DOHH2 (cell line): ENCODE measurements around the gene EDEM3.

Experiments
- EZH2phosphoT487 ChIP-seq: fragments of 200-600 bp; sonication (generic); IDR thresholded peaks from 2 replicates; pipeline ENCODE4 v1.6.1; 2017; ENCODE audit warnings: borderline replicate concordance, mild to moderate bottlenecking, antibody characterized with exemption, low read length, moderate library complexity, mixed read lengths
- TF ChIP-seq, protein P1 (sequence below): fragments of 200-600 bp; sonication (generic); IDR thresholded peaks from one replicate; pipeline ENCODE4 v1.5.1; 2014; ENCODE audit warnings: antibody characterized with exemption, mild to moderate bottlenecking, low read depth, low read length; ENCODE audit not compliant: poor library complexity, severe bottlenecking

DNA sequence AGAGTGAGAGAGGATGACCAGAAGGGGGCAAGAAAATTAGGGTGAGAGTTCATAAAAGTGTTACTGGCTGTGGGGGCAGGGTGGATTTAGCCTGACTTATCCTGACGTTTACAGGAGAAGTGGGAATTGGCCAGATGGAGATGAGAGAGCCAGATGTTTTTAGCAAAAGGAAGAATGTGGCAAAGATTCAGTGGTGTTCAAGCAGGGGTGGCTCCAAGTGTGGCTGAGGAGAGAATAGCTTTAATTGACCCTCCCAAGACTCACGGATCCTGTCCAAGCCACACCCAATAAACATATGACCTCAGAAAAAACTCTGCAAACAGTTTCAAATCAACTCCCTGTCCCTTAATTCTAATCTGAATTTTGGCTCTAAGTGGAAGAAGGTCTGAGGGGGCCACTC is 35.2 kb upstream of the EDEM3 start:
- TF ChIP-seq, protein P1, sequence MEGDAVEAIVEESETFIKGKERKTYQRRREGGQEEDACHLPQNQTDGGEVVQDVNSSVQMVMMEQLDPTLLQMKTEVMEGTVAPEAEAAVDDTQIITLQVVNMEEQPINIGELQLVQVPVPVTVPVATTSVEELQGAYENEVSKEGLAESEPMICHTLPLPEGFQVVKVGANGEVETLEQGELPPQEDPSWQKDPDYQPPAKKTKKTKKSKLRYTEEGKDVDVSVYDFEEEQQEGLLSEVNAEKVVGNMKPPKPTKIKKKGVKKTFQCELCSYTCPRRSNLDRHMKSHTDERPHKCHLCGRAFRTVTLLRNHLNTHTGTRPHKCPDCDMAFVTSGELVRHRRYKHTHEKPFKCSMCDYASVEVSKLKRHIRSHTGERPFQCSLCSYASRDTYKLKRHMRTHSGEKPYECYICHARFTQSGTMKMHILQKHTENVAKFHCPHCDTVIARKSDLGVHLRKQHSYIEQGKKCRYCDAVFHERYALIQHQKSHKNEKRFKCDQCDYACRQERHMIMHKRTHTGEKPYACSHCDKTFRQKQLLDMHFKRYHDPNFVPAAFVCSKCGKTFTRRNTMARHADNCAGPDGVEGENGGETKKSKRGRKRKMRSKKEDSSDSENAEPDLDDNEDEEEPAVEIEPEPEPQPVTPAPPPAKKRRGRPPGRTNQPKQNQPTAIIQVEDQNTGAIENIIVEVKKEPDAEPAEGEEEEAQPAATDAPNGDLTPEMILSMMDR, result no peak
- no peak for TF ChIP-seq EZH2phosphoT487
